ENCODE measurements around the gene ERAP2.

Gene ERAP2

GRCh38 chr5:96879665-96880064 is 3.4 kb downstream of the ERAP2 start:
- no peak for TF ChIP-seq CTCF (conservative IDR thresholded peaks at IDR 0.05; ENCODE audit: low read depth, low read length)
- no peak overlapping the region for H3K4me3 ChIP-seq (ENCODE audit: low read length)
- no peak for DNase-seq (ENCODE audit: low read depth)

- TF ChIP-seq CTCF (conservative IDR thresholded peaks at IDR 0.05; ENCODE audit: low read depth, low read length), result no peak
- DNase-seq (ENCODE audit: low read depth), result no peak
- H3K4me3 ChIP-seq (ENCODE audit: low read length), result no peak overlapping the region
These were observed 4.3 kb downstream of the ERAP2 start for GRCh38 chr5:96880444-96881164.

- H3K4me3 ChIP-seq (ENCODE audit: low read length), result no peak overlapping the region
- peak; percentile 82 for DNase-seq (ENCODE audit: low read depth)
- no peak for TF ChIP-seq CTCF (conservative IDR thresholded peaks at IDR 0.05; ENCODE audit: low read depth, low read length)
These were observed 5.3 kb downstream of the ERAP2 start for GRCh38 chr5:96881511-96882115.

GRCh38 chr5:96883871-96884270 is 7.6 kb downstream of the ERAP2 start:
- no peak for TF ChIP-seq CTCF (conservative IDR thresholded peaks at IDR 0.05; ENCODE audit: low read depth, low read length)
- DNase-seq (ENCODE audit: low read depth), result no peak
- H3K4me3 ChIP-seq (ENCODE audit: low read length), result no peak overlapping the region

GRCh38 chr5:96884995-96885394 is 8.7 kb downstream of the ERAP2 start:
- TF ChIP-seq CTCF (conservative IDR thresholded peaks at IDR 0.05; ENCODE audit: low read depth, low read length), result no peak
- no peak overlapping the region for H3K4me3 ChIP-seq (ENCODE audit: low read length)
- no peak for DNase-seq (ENCODE audit: low read depth)

GRCh38 chr5:96885518-96886338 is 9.4 kb downstream of the ERAP2 start:
- DNase-seq (ENCODE audit: low read depth), result no peak
- TF ChIP-seq CTCF (conservative IDR thresholded peaks at IDR 0.05; ENCODE audit: low read depth, low read length), result no peak
- H3K4me3 ChIP-seq (ENCODE audit: low read length), result no peak overlapping the region
